Large intestine (tissue), 3 donors: ENCODE data around the gene UTP11. TPM values are rescaled to one million over a fixed set of nuclear protein-coding genes. Genes with fewer than 3 reads are reported as not detected.

Experiments used
- DNase-seq, 2 donors: peaks; one replicate each; pipeline versions ENCODE4 v3.0.0 to v3.0.0-alpha.2; 2013
- H3K27ac ChIP-seq: one replicate; pipeline ENCODE4 v1.5.1; 2013; ENCODE audit warnings: low read length
- H3K27me3 ChIP-seq: 2 replicates; pipeline ENCODE4 v1.6.1; 2013; ENCODE audit warnings: low read length; ENCODE audit not compliant: control insufficient read depth, insufficient read depth
- H3K36me3 ChIP-seq: 2 replicates; pipeline ENCODE4 v1.6.1; 2013; ENCODE audit warnings: low read length; ENCODE audit not compliant: control insufficient read depth, insufficient read depth
- H3K4me1 ChIP-seq: one replicate; pipeline ENCODE4 v1.6.1; 2013; ENCODE audit warnings: low read length; ENCODE audit not compliant: control insufficient read depth, insufficient read depth
- H3K4me3 ChIP-seq: one replicate; pipeline ENCODE4 v1.5.1; 2013; ENCODE audit warnings: low read length
- H3K9me3 ChIP-seq: one replicate; pipeline ENCODE4 v1.6.1; 2013; ENCODE audit warnings: mild to moderate bottlenecking, low read depth, low read length, moderate library complexity; ENCODE audit not compliant: control insufficient read depth
- WGBS: methylation state at CpG from one replicate; pipeline ENCODE4 v1.1.5; 2013; ENCODE audit warnings: low lambda C conversion rate; ENCODE audit not compliant: insufficient coverage; 5-methylcytosine and 5-hydroxymethylcytosine counted together
- polyA plus RNA-seq: library from polyadenylated mRNA; unstranded; fragments of 120-200 nt; gene quantifications from one replicate; pipeline ENCODE4 v1.2.1, GENCODE V29; 2013

Gene UTP11
- polyA plus RNA-seq, 1 donor, result 39.0 TPM

DNA sequence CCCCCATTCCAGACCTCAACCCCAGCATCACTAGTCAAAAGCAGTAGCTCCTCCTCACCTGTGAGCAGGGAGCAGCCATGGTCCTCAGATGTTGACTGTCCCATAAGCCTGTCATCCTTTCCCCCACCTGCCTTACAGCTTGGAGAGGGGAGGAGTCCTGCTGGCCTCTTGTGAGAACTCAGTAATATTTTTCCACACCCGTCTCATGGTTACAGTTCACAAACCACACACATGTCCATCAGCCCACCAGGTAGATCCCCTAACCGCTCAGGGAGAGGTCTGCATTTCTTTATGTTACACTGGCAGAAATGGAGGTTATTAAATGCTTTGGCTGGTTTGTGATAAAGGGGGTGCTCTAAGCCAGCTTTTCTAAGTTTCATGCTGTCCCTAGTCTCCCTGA is 60.3 kb downstream of the UTP11 start:
- no peak overlapping the region for H3K27ac ChIP-seq
- DNase-seq, result no peak
- H3K27me3 ChIP-seq, result peaks cover 45% of the 10 kb centered on the region
- H3K36me3 ChIP-seq, result no peaks in the 10 kb centered on the region
- H3K4me3 ChIP-seq, result no peak overlapping the region
- WGBS, result no CpG with 5 or more reads among the region's 2 CpGs
- no peaks in the 10 kb centered on the region for H3K4me1 ChIP-seq
- H3K9me3 ChIP-seq, result no peaks in the 10 kb centered on the region

DNA sequence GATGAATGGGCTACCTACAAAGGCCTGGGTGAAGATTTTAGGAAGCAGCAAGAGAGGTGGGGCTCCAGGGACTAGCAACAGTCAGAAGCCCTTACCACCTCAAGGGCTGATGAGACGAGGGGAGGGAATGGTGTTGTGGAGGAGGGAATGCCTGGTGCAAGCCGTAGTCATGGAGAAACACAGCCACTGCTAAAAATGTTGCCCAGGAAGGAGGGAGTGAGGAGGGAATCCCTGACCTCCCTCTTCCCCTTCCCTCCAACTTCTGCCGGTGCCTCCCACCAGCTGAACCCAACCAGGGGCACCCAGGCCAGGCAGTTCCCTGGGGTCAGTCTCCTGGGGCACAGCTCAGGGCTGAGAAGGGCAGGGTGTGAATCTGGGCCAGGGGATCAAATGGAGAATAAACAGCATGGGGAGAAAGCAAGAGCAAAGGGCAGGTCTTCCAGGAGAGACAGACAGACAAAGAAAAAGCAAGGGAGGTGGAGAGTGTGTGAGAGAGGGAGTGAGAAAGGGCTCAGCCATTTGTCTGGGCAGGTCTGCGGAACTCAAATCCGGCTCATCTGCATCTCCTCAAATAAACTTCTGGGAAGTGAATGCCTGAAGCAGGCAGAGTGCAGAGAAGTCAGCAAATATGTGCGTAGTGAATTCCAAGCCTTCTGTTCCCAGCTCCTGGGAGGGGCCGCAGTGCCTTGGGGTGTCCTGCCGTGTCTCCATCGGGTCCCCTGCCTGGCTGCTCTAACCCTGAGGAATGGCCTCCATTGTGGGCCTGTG is 61.2 kb downstream of the UTP11 start:
- Histone ChIP-seq H3K4me1 (no peaks in the 10 kb centered on the region), H3K9me3 (no peaks in the 10 kb centered on the region), H3K36me3 (no peaks in the 10 kb centered on the region), H3K27me3 (peaks cover 37% of the 10 kb centered on the region), H3K4me3 (no peak overlapping the region), H3K27ac (no peak overlapping the region)
- DNase-seq, result no peak
- no CpG with 5 or more reads among the region's 9 CpGs for WGBS

DNA sequence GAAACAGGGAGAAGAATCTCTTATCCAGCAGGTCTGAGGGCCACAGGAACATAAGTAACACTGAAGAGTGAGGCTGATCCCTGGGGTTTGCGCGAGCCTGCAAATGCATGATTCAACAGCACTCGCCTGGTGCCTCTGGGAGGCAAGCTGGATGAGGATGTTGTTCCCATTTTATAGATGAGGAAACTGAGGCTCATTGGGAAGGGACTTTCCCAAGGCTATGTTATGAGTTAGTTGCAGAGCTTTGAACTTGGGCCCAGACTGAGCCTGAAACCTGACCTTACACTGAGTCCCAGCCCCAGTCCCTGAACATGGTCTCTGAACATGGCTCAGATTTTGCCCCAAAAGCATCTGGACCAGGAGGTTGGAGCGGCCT is 61.8 kb downstream of the UTP11 start:
- WGBS, result no CpG with 5 or more reads among the region's 4 CpGs
- Histone ChIP-seq H3K4me3 (no peak overlapping the region), H3K27ac (no peak overlapping the region), H3K4me1 (no peaks in the 10 kb centered on the region), H3K9me3 (no peaks in the 10 kb centered on the region), H3K27me3 (peaks cover 33% of the 10 kb centered on the region), H3K36me3 (no peaks in the 10 kb centered on the region)
- no peak for DNase-seq

Other genes starting within 250 kb of the UTP11 start
- gene EPHA10, start 247.6 kb upstream of the UTP11 start, polyA plus RNA-seq, result 1.2 TPM
- gene MANEAL, start 218.9 kb upstream of the UTP11 start, polyA plus RNA-seq, result 5.6 TPM
- 35.2 TPM for gene C1orf122, start 204.9 kb upstream of the UTP11 start, polyA plus RNA-seq
- 14.7 TPM for gene YRDC, start 204.5 kb upstream of the UTP11 start, polyA plus RNA-seq
- 6.0 TPM for gene MTF1, start 153.1 kb upstream of the UTP11 start, polyA plus RNA-seq
- 18.8 TPM for gene INPP5B, start 65.7 kb upstream of the UTP11 start, polyA plus RNA-seq
- 49.9 TPM for gene SF3A3, start 22.7 kb upstream of the UTP11 start, polyA plus RNA-seq
- 11.3 TPM for gene FHL3, start 7.2 kb upstream of the UTP11 start, polyA plus RNA-seq
- gene POU3F1, start 34.1 kb downstream of the UTP11 start, polyA plus RNA-seq, result 0.06 TPM